ENCODE data around the gene TYMP. TPM values are rescaled to one million over a fixed set of nuclear protein-coding genes. Genes with fewer than 3 reads are reported as not detected.

Gene TYMP
- total RNA-seq, 1 experiment from 2014 or later: 1.5 TPM

DNA sequence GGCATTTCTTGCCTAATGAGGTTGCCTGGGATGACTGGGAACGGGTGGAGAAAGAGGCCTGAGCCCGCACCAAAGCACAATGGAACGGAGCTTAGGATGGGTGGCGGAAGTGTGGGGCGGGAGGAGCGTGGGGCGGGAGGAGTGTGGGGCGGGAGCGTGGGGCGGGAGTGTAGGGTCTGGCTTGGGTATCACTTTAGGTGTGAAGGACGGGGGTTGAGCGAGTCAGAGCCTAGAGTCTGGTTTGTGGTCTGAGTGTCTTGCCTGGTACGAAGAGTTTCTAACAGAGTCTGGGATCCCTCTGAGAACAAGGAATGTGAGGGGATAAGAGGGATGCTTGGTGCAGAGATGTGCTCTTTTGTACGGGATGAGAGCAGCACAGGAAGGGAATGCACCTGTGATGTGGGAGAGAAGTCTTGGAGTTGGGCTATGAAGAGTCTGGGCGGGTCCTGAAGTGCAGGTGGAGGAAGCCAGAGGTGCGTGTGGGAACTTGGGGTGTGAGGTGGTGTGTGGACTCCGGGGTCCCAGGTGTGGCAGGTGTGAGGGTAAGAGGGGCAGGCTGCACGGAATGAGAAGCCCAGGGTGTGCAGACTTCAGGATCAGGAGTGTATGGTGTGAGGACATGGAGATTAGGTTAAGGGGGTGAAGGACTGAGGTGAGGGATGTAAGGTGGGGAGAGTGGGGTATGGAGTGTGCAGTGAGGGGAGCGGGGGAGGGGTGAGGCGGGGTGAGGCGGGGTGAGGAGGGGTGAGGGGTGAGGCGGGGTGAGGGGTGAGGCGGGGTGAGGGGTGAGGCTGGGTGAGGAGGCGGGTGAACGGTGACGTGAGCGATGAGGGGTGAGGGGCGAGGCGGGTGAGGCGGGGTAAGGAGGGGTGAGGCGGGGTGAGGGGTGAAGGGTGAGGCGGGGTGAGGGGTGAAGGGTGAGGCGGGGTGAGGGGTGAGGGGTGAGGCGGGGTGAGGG, 31.9 kb upstream of the TYMP start (continued):
- TF ChIP-seq ZNF532 (CRISPR knock-in tag; IDR thresholded peaks at IDR 0.05; ENCODE audit: borderline replicate concordance) (no peak), ZNF263 (CRISPR knock-in tag; IDR thresholded peaks at IDR 0.05; ENCODE audit: low read depth) (no peak)

DNA sequence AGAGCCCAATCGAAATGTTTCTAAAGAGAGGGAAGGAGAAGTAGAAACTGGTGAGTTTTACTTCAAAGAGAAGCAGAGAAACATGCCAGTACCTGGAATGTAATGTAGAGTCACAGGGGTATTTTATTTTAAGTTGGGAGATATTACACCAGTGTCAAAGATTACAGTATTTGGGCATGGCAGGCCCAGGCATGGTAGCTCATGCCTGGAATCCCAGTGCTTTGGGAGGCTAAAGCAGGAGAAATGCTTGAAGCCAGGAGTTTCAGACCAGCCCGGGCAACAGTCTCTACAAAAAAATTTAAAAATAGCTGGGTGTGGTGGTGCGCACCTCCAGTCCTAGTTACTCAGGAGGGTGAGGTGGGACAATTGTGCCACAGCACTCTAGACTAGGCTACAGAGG, 30.2 kb upstream of the TYMP start:
- H3K9me3 Mint-ChIP-seq: no peaks in the 10 kb centered on the region
- ChIA-PET POLR2A (no interaction called here), CTCF (no interaction called here)
- peaks cover 20% of the 10 kb centered on the region for H3K4me1 Mint-ChIP-seq
- DNase-seq (ENCODE audit: low spot score) (no peak), ATAC-seq (no peak)
- H3K27ac Mint-ChIP-seq: no peak overlapping the region
- H3K36me3 Mint-ChIP-seq: no peaks in the 10 kb centered on the region
- peaks cover 39% of the 10 kb centered on the region for H3K27me3 Mint-ChIP-seq (ENCODE audit: low read depth)
- H3K4me3 Mint-ChIP-seq: no peak overlapping the region
- TF ChIP-seq E2F4 (CRISPR knock-in tag; IDR thresholded peaks at IDR 0.05; ENCODE audit: borderline replicate concordance, low read depth): no peak
- TF ChIP-seq TEAD1 (CRISPR knock-in tag; IDR thresholded peaks at IDR 0.05): no peak
- TF ChIP-seq SOX15 (CRISPR knock-in tag; IDR thresholded peaks at IDR 0.05): no peak
- TF ChIP-seq CREM (CRISPR knock-in tag; IDR thresholded peaks at IDR 0.05): no peak
- TF ChIP-seq ZNF396 (CRISPR knock-in tag; IDR thresholded peaks at IDR 0.05; ENCODE audit: borderline replicate concordance): no peak
- TF ChIP-seq ARID4B (CRISPR knock-in tag; IDR thresholded peaks at IDR 0.05; ENCODE audit: borderline replicate concordance): no peak
- no peak for TF ChIP-seq PRRX2 (CRISPR knock-in tag; IDR thresholded peaks at IDR 0.05)
- TF ChIP-seq HMGA2 (CRISPR knock-in tag; IDR thresholded peaks at IDR 0.05): no peak
- TF ChIP-seq GABPB1 (CRISPR knock-in tag; IDR thresholded peaks at IDR 0.05): no peak
- no peak for TF ChIP-seq NR1H2 (CRISPR knock-in tag; IDR thresholded peaks at IDR 0.05)
- TF ChIP-seq SMAD4 (CRISPR knock-in tag; IDR thresholded peaks at IDR 0.05): no peak
- no peak for TF ChIP-seq ZNF532 (CRISPR knock-in tag; IDR thresholded peaks at IDR 0.05; ENCODE audit: borderline replicate concordance)
- no peak for TF ChIP-seq ELF4 (CRISPR knock-in tag; IDR thresholded peaks at IDR 0.05; ENCODE audit: low read depth)
- no peak for TF ChIP-seq ATF1 (CRISPR knock-in tag; IDR thresholded peaks at IDR 0.05)
- TF ChIP-seq FOXP1 (CRISPR knock-in tag; IDR thresholded peaks at IDR 0.05; ENCODE audit: borderline replicate concordance): no peak
- no peak for TF ChIP-seq E2F5 (CRISPR knock-in tag; IDR thresholded peaks at IDR 0.05)
- no peak for TF ChIP-seq NFATC4 (CRISPR knock-in tag; IDR thresholded peaks at IDR 0.05)
- TF ChIP-seq ZNF317 (CRISPR knock-in tag; IDR thresholded peaks at IDR 0.05; ENCODE audit: borderline replicate concordance, low read depth): no peak
- TF ChIP-seq TCF7 (CRISPR knock-in tag; IDR thresholded peaks at IDR 0.05; ENCODE audit: low read depth): no peak

All from WTC11 (cell line).